Measurements from ENCODE around the gene INSIG1. TPM values are rescaled to one million over a fixed set of nuclear protein-coding genes. Genes with fewer than 3 reads are reported as not detected.

INSIG1 gene
- total RNA-seq, 4 donors from 2014 or later = 28.7 to 65.5 (median 45.0) TPM

DNA sequence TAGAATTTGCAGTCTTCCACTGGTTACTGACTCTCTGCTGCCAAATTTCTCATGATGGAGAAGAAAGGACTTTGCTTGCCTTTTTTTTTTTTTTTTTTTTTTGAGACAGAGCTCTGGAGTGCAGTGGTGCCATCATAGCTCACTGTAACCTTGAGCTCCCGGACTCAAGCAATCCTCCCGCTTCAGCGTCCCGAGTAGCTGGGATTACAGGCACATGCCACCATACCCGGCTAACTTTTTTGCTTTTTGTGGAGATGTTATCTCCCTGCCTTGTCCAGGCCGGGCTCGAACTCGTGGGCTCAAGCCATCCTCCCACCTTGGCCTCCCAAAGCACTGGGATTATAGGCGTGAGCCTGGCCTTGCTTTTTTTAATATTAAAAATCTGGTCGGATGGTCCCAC, 6.2 kb downstream of the INSIG1 start:
- peaks cover 0 to 28% (median 11%) of the 10 kb centered on the region in 4 donors for H3K36me3 ChIP-seq
- 87 to 96% methylated on average over 3 to 10 of the region's 10 CpGs for WGBS, 2 donors (ENCODE audit: low coverage in 1 of 2)

GRCh38 chr7:155305231-155305904, 7.7 kb downstream of the INSIG1 start:
- H3K36me3 ChIP-seq = peaks cover 0 to 32% (median 15%) of the 10 kb centered on the region in 4 donors
- DNase-seq = no peak
- H3K27ac ChIP-seq = no peak overlapping the region
- no peaks in the 10 kb centered on the region for H3K9me3 ChIP-seq
- H3K27me3 ChIP-seq = no peaks in the 10 kb centered on the region
- TF ChIP-seq EP300 (IDR thresholded peaks at IDR 0.05; ENCODE audit: low read depth) (no peak), POLR2AphosphoS5 (IDR thresholded peaks at IDR 0.05) (no peak), POLR2A (IDR thresholded peaks at IDR 0.05) (no peak)
- TF ChIP-seq, protein P1, sequence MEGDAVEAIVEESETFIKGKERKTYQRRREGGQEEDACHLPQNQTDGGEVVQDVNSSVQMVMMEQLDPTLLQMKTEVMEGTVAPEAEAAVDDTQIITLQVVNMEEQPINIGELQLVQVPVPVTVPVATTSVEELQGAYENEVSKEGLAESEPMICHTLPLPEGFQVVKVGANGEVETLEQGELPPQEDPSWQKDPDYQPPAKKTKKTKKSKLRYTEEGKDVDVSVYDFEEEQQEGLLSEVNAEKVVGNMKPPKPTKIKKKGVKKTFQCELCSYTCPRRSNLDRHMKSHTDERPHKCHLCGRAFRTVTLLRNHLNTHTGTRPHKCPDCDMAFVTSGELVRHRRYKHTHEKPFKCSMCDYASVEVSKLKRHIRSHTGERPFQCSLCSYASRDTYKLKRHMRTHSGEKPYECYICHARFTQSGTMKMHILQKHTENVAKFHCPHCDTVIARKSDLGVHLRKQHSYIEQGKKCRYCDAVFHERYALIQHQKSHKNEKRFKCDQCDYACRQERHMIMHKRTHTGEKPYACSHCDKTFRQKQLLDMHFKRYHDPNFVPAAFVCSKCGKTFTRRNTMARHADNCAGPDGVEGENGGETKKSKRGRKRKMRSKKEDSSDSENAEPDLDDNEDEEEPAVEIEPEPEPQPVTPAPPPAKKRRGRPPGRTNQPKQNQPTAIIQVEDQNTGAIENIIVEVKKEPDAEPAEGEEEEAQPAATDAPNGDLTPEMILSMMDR (IDR thresholded peaks at IDR 0.05) = no peak
- H3K4me3 ChIP-seq = no peak overlapping the region
- intact Hi-C loops (cut with DNase I; ENCODE audit: low total_unique reads) = no loop called here
- in situ Hi-C loops (cut with MboI; ENCODE audit: low pct_ligation_motif_present in 1 of 4, low pct_unique_long_range_greater_than_20kb in 1 of 4, low sequenced_read_pairs in 3 of 4) = no loop called here
- WGBS, 2 donors (ENCODE audit: low coverage in 1 of 2) = 91 to 95% methylated on average over 4 to 9 of the region's 9 CpGs
- peaks cover 0 to 11% (median 4%) of the 10 kb centered on the region in 4 donors for H3K4me1 ChIP-seq

More for the DNA sequence above, 6.2 kb downstream of the INSIG1 start:
- Histone ChIP-seq H3K4me3 (no peak overlapping the region), H3K9me3 (no peaks in the 10 kb centered on the region), H3K27ac (no peak overlapping the region), H3K4me1 (peaks cover 0 to 23% (median 14%) of the 10 kb centered on the region in 4 donors), H3K27me3 (no peaks in the 10 kb centered on the region)
- in situ Hi-C loops (cut with MboI; ENCODE audit: low pct_ligation_motif_present in 1 of 4, low pct_unique_long_range_greater_than_20kb in 1 of 4, low sequenced_read_pairs in 3 of 4) = no loop called here
- TF ChIP-seq EP300 (IDR thresholded peaks at IDR 0.05; ENCODE audit: low read depth) (no peak), POLR2AphosphoS5 (IDR thresholded peaks at IDR 0.05) (no peak), POLR2A (IDR thresholded peaks at IDR 0.05) (no peak)
- TF ChIP-seq, protein P1 (IDR thresholded peaks at IDR 0.05) = no peak
- DNase-seq = no peak
- intact Hi-C loops (cut with DNase I; ENCODE audit: low total_unique reads) = no loop called here

GRCh38 chr7:155306673-155307470, 9.2 kb downstream of the INSIG1 start:
- peaks cover 0 to 32% (median 15%) of the 10 kb centered on the region in 4 donors for H3K36me3 ChIP-seq
- 81 to 93% methylated on average over 4 to 15 of the region's 15 CpGs for WGBS, 2 donors (ENCODE audit: low coverage in 1 of 2)
- no peak overlapping the region for H3K4me3 ChIP-seq
- H3K27ac ChIP-seq = no peak overlapping the region
- no peaks in the 10 kb centered on the region for H3K4me1 ChIP-seq
- intact Hi-C loops (cut with DNase I; ENCODE audit: low total_unique reads) = no loop called here
- no peaks in the 10 kb centered on the region for H3K9me3 ChIP-seq
- in situ Hi-C loops (cut with MboI; ENCODE audit: low pct_ligation_motif_present in 1 of 4, low pct_unique_long_range_greater_than_20kb in 1 of 4, low sequenced_read_pairs in 3 of 4) = no loop called here
- DNase-seq = no peak
- H3K27me3 ChIP-seq = no peaks in the 10 kb centered on the region
- TF ChIP-seq POLR2AphosphoS5 (IDR thresholded peaks at IDR 0.05) (no peak), POLR2A (IDR thresholded peaks at IDR 0.05) (no peak), EP300 (IDR thresholded peaks at IDR 0.05; ENCODE audit: low read depth) (no peak)
- TF ChIP-seq, protein P1 (IDR thresholded peaks at IDR 0.05) = no peak

- Histone ChIP-seq H3K4me3 (no peak overlapping the region), H3K27me3 (no peaks in the 10 kb centered on the region), H3K27ac (no peak overlapping the region), H3K36me3 (peaks cover 0 to 32% (median 12%) of the 10 kb centered on the region in 4 donors), H3K9me3 (no peaks in the 10 kb centered on the region), H3K4me1 (no peaks in the 10 kb centered on the region)
- intact Hi-C loops (cut with DNase I; ENCODE audit: low total_unique reads) = no loop called here
- no peak for TF ChIP-seq POLR2A (IDR thresholded peaks at IDR 0.05)
- no peak for TF ChIP-seq POLR2AphosphoS5 (IDR thresholded peaks at IDR 0.05)
- TF ChIP-seq EP300 (IDR thresholded peaks at IDR 0.05; ENCODE audit: low read depth) = no peak
- TF ChIP-seq, protein P1 (IDR thresholded peaks at IDR 0.05) = no peak
- in situ Hi-C loops (cut with MboI; ENCODE audit: low pct_ligation_motif_present in 1 of 4, low pct_unique_long_range_greater_than_20kb in 1 of 4, low sequenced_read_pairs in 3 of 4) = no loop called here
- DNase-seq = no peak
- WGBS, 2 donors (ENCODE audit: low coverage in 1 of 2) = 94 to 95% methylated on average over 16 to 19 of the region's 19 CpGs
Measured at GRCh38 chr7:155308330-155309020, 10.8 kb downstream of the INSIG1 start.

Data from transverse colon (tissue), 4 donors.